GM21825 (cell line): ENCODE results near the gene MAIP1.

Source experiments
- ATAC-seq: cut with Tn5 transposase; IDR thresholded peaks from one replicate; pipeline ENCODE4 v1.9.1; 2021; ENCODE audit warnings: mild to moderate bottlenecking, moderate library complexity; ENCODE audit not compliant: unreplicated experiment

MAIP1 gene

GRCh38 chr2:199946836-199947235 lies 8.5 kb upstream of the MAIP1 start:
- ATAC-seq, result no peak

GRCh38 chr2:199950396-199950795 lies 5.0 kb upstream of the MAIP1 start:
- ATAC-seq, result no peak

- ATAC-seq, result no peak
These were observed 4.4 kb upstream of the MAIP1 start for GRCh38 chr2:199951023-199951422.

- ATAC-seq, result peak; percentile 39
These were observed 409 bp upstream of the MAIP1 start for GRCh38 chr2:199955007-199955338.

GRCh38 chr2:199956062-199956380 lies 639 bp downstream of the MAIP1 start:
- no peak for ATAC-seq

- ATAC-seq, result no peak
These were observed 2.6 kb downstream of the MAIP1 start for GRCh38 chr2:199958014-199958413.

GRCh38 chr2:199962203-199962602 lies 6.8 kb downstream of the MAIP1 start:
- peak; percentile 57 for ATAC-seq

GRCh38 chr2:199966405-199966804 lies 11.0 kb downstream of the MAIP1 start:
- no peak for ATAC-seq

- ATAC-seq, result no peak
These were observed 11.6 kb downstream of the MAIP1 start for GRCh38 chr2:199966976-199967375.

GRCh38 chr2:199968126-199968525 lies 12.7 kb downstream of the MAIP1 start:
- no peak for ATAC-seq

- ATAC-seq, result no peak
These were observed 16.8 kb downstream of the MAIP1 start for GRCh38 chr2:199972088-199972626.

GRCh38 chr2:199973703-199974102 lies 18.3 kb downstream of the MAIP1 start:
- no peak for ATAC-seq

GRCh38 chr2:199975273-199975895 lies 20.0 kb downstream of the MAIP1 start:
- ATAC-seq, result no peak

- peak; percentile 80 for ATAC-seq
These were observed 22.6 kb downstream of the MAIP1 start for GRCh38 chr2:199977984-199978415.

- no peak for ATAC-seq
These were observed 24.0 kb downstream of the MAIP1 start for GRCh38 chr2:199979398-199979797.

GRCh38 chr2:199979832-199980628 lies 24.6 kb downstream of the MAIP1 start:
- no peak for ATAC-seq

- no peak for ATAC-seq
These were observed 26.9 kb downstream of the MAIP1 start for GRCh38 chr2:199982126-199982843.

GRCh38 chr2:199983534-199983933 lies 28.2 kb downstream of the MAIP1 start:
- no peak for ATAC-seq

- no peak for ATAC-seq
These were observed 28.8 kb downstream of the MAIP1 start for GRCh38 chr2:199984159-199984558.

- ATAC-seq, result no peak
These were observed 29.4 kb downstream of the MAIP1 start for GRCh38 chr2:199984755-199985154.

- ATAC-seq, result peak; percentile 79
These were observed 30.3 kb downstream of the MAIP1 start for GRCh38 chr2:199985625-199986207.
